KG1 (cell line): Measurements from ENCODE around the gene BBS1.
A peak's percentile ranks its signal among the peaks of the same experiment; 100 is the strongest.
"Not testable (repeated sequence)": the region's sequence is repeated elsewhere in the genome, so short reads cannot be mapped to it uniquely, and the experiment has no call there.

Experiments used
- DNase-seq: peaks from one replicate; lab custom pipeline; 2025; lab: John Stamatoyannopoulos, UW

The BBS1 gene

DNA sequence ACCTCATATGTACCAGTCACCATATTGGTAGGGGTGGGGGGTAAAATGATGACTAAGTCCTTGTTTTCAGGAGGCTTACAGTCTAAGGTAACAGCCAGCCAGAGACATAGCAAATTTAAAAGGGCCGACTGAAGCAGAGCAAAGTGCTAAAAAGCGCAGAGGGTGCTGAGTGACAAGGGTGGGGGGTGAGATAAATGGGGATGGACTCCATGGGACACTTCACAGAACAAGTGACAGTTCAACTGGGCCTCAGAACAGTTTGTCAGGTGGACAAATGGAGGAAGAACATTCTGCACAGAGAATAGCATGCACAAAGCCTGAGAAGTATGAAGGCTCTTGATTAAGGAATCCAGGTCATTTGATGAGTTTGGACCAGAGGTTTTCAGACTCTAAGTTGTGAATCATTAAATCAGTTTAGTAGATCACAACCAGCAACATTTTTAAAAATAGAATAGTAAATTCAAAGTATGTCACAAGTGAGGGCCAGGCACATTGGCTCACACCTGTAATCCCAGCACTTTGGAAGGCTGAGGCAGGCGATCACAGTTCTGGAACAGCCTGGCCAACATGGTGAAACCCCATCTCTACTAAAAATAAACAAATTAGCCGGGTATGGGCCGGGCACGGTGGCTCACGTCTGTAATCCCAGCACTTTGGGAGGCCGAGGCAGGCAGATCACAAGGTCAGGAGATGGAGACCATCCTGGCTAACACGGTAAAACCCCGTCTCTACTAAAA is 14.0 kb downstream of the BBS1 start:
- no peak for DNase-seq

DNA sequence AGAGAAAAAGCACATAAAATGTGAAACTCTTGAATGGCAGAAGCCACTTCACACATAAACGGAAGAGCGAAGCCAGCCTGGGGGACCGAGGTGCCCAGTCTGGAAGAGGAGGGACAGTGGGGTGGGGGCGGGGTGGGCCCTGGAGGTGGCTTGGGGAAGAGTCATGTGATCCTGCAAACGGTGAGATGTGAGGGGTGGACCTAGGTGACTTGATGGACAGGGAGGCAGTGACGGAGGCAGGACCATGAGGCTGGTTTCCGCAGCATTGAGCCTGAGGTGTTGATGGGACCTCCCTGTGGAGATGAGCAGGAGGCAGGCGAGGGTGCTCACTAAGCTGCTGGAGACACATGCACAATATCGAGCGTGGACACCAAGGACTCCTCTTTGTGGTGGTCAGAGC is 18.6 kb downstream of the BBS1 start:
- DNase-seq: no peak

DNA sequence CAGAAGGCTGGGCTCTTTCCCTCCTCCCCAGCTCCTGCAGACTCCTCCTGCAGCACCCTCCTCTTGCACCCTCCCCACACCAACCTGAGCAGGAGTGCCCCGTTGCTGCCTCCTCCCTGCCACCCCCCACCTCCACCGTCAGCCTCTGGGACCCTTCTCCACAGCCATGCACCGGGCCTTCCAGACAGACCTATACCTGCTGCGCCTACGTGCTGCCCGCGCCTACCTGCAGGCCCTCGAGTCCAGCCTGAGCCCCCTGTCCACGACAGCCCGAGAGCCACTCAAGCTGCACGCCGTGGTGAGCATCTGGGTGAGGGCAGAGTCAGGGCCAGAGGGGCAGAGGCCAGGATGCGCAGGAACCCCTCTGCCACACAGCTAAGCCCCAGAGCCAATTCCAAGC is 19.2 kb downstream of the BBS1 start:
- DNase-seq: no peak

DNA sequence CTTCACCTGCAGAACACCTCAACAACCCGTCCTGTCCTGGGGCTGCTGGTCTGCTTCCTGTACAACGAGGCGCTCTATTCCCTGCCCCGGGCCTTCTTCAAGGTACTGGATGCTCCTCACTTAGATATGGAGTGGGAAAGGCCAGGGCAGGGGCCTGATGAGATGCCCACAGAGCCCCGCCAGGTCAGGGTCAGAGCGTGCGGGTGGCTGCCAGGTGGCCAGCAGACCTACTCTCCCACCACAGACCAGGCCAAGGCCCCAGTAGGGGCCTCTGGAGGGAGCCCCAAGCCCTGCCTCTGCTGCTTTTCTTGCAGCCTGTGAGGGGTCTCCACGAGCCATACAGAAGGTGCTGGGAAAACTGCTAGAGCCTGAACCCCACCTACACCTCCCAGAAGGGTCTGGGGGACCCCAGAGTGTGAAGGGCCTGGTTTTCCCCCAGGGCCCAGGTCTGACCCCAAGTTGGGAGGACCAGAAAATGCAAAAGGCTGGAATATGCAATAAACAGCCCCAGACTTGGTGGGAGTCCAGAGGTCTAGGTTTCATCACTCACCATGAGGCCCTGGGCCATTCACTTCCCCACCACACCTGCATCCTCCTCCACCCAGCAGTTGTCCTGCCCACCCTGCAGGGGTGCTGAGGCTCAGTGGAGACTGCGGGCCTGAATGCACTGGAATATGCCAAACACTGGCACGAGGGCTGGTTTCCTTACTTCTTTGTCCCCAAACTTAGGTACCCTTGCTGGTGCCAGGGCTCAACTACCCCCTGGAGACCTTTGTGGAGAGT is 20.7 kb downstream of the BBS1 start:
- no peak for DNase-seq

- no peak for DNase-seq
Observed at GRCh38 chr11:66531841-66532240, 21.4 kb downstream of the BBS1 start.

- no peak for DNase-seq
Observed at GRCh38 chr11:66532784-66533183, 22.3 kb downstream of the BBS1 start.

DNA sequence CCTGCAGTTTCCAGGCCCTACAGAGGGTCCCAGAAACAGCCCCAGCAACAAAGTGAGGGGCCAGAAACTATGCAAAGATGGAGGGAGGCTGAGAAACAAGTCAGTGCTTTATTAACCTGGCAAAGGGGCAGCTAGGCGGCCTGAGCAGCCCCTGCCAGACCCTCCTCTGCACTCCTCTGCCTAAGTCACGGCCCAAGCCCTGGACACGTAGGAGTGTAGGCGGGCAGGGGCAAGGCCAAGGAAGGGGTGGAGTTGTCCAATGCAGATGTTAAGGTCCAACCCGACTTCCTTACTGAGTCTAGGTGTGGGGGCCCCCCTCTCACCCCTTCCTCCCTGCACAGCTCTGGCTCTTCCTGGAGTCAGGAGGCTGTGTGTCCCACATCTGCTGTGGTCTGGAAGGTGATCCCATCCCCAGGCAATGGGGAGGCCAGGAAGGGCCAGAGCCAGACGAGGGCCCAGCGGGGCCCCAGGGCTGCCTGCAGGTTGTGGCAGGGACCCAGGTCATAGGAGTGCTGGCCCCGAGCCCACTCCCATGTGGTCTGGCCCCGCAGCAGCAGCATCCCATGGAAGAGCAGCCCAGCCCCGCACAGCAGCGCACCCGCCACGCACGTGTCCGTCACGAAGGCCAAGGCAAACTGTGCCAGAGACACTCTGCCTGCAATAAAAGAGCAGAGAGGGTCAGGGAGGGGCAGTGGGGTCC is 28.9 kb downstream of the BBS1 start:
- DNase-seq: no peak

- no peak for DNase-seq
Observed at GRCh38 chr11:66539870-66540213, 29.4 kb downstream of the BBS1 start.

DNA sequence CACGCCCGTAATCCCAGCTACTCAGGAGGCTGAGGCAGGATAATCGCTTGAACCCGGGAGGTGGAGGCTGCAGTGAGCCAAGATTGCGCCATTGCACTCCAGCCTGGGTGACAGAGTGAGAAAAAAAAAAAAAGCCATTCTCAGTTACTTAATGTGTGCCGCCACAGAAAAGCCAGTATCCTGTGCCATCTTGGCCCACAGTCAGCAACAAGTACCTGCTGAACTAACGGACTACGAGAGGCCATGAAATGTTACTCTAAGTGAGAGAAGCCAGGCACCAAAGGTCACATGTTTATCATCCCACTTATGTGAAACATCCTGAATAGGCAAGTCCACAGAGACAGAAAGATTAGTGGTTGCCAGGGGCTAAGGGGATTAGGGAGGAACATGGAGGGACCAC is 30.2 kb downstream of the BBS1 start:
- DNase-seq: not testable (repeated sequence)

GRCh38 chr11:66541892-66542291 is 31.5 kb downstream of the BBS1 start:
- no peak for DNase-seq

- no peak for DNase-seq
Observed at GRCh38 chr11:66542362-66542761, 31.9 kb downstream of the BBS1 start.

- peak; percentile 87 for DNase-seq
Observed at GRCh38 chr11:66543263-66544107, 33.0 kb downstream of the BBS1 start.

DNA sequence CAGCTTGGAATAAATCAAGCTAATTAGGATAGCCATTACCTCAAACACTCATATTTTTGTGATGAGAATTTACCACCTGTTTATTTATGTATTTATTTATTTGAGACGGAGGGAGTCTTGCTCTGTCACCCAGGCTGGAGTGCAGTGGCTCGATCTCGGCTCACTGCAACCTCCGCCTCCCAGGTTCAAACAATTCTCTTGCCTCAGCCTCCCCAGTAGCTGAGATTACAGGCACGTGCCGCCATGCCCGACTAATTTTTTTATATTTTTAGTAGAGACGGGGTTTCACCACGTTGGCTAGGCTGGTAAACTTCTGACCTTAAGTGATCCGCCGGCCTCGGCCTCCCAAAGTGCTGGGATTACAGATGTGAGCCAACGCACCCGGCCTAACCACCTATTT is 34.5 kb downstream of the BBS1 start:
- DNase-seq: not testable (repeated sequence)

DNA sequence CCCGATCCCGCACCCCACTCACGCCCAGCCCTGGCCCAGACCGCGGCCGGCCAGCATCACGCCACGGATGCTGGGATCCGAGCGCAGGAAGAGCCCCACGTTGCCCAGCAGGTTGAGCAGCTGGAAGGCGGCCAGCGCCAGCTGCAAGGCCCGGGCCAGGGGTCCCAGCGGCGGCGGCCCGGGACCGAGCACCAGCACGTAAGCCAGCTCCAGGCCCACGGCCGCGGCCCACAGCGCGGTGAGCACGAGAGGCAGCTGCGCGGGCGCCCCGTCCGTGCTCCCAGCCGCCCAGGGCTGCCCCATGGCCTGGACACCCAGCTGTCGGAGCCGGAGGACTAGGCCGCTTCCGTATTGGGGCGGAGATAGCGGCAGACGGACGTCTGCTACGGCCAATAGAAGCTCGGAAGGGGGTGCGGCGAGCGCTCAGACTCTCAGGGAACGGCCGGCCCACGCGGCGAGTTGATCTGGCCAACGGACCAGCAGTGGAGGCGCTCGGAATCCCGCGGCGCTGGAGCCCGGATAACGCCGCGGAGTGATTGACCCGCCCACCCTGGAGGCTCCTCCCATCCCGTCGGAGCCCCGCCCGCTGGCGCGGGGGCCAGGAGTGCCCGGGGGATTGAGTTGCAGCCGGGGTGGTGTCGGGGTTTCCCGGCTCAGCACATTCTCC is 35.4 kb downstream of the BBS1 start, which contains the start of gene ZDHHC24:
ZDHHC24 (minus strand) TSS at position 348 of the 667 bp plus-strand sequence; CDS start at position 303, 45 bp downstream.
- DNase-seq: peak; percentile 92

DNA sequence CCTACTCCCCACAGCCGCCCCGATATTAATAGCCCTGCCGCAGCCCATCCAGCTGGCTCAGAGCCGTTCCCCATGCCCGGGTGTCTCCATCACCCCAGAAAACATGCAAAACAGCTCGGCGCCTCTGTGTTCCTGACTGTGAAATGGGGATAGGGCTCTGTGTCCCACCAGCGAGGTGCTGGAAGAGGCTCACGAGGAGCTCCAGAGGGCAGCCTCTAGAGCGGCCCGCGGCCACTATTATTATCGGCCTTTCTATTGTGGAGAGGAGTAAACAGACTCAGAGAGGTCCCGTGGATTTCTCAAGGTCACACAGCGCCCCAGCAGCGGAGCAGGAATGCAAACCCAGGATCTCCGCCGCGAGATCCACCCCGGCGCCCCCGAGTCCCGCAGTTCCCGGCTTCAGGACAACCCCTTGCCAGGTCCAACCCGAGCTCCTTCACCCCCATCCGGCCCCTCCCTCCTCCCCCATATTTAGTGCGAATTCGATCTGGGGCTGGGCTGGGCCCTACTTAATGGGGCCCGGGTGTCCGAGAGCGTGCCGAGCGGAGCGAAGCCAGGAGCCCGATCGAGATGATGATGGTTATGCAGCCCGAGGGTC is 36.0 kb downstream of the BBS1 start, which contains the start of gene ACTN3:
ACTN3 (plus strand) TSS at position 536 of the 598 bp plus-strand sequence; CDS start at position 571, 35 bp downstream.
- DNase-seq: no peak

GRCh38 chr11:66546966-66547661 is 36.7 kb downstream of the BBS1 start:
- DNase-seq: no peak

GRCh38 chr11:66547662-66548009 is 37.2 kb downstream of the BBS1 start:
- DNase-seq: no peak

DNA sequence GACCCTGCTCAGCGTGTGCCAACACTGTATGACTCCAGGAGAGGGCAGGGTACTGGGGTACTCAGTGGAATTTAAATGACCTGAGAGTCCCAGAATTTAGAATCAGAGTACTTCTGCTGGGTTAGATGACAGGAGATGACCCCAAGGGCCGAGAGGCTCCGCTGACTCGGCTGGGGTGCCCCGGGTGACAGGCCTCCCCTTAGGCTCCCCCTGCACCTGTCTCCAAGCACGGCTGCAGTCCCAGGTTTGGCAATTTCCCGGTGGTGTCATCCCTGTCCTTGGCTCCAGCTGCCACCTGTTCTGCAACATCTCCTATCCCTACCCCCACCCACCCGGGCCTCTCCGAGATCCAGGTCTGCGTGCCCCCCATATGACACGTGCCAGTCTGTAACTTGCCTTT is 37.6 kb downstream of the BBS1 start:
- no peak for DNase-seq

DNA sequence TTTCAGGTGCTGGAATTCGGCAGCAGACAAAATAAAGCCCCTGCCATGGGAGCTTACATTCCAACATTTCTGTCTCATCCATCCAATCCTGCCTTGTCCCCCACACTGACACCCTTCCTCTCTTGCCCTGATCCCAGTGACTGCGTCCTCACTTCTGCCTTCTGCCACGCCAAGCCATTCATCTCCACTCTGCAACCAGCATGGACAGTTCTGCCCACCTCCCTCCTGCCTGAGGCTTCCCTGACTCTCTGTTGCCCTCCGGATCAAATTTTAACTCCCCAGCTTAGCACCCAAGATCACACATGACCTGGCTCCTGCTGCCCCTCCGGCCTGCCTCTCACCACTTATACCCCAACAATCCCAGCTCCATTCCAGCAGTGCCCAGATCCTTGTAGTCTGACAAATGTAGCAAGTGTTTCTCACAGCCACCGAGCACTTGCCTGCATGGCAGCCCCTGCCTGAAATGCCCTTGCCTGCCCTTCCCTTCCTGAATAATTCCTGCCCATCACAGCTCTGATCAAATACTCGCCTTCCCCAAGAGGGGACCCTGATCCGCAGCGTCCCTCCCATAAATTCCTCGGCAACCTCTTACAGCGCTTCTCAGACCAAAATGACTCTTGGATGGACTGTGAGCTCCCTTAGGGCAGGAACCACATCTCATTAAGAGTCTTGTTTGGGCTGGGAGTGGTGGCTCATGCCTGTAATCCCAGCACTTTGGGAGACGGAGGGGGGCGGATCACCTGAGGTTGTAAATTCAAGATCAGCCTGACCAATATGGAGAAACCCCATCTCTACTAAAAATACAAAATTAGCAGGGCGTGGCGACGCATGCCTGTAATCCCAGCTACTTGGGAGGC is 38.6 kb downstream of the BBS1 start:
- DNase-seq: no peak
